HUES6 (cell line): ENCODE measurements around the gene PEX14.

Experiments used
- H3K27ac ChIP-seq: 2 replicates; pipeline ENCODE4 v1.7.0; 2013; ENCODE audit warnings: low read depth, mild to moderate bottlenecking, low read length, inconsistent platforms
- H3K27me3 ChIP-seq: 2 replicates; pipeline ENCODE4 v1.6.1; 2013; ENCODE audit warnings: low read length; ENCODE audit not compliant: control insufficient read depth, insufficient read depth
- H3K36me3 ChIP-seq: 2 replicates; pipeline ENCODE4 v1.6.1; 2013; ENCODE audit warnings: low read length; ENCODE audit not compliant: control insufficient read depth, insufficient read depth
- H3K4me1 ChIP-seq: 2 replicates; pipeline ENCODE4 v1.6.1; 2013; ENCODE audit warnings: low read length; ENCODE audit not compliant: control insufficient read depth, insufficient read depth
- H3K4me3 ChIP-seq: 2 replicates; pipeline ENCODE4 v1.5.1; 2013; ENCODE audit warnings: low read depth, low read length
- H3K9ac ChIP-seq: one replicate; pipeline ENCODE4 v1.6.1; 2013; ENCODE audit warnings: mild to moderate bottlenecking, low read length
- H3K9me3 ChIP-seq: 2 replicates; pipeline ENCODE4 v1.6.1; 2013; ENCODE audit warnings: low read depth, low read length; ENCODE audit not compliant: control insufficient read depth, insufficient read depth

The PEX14 gene

DNA sequence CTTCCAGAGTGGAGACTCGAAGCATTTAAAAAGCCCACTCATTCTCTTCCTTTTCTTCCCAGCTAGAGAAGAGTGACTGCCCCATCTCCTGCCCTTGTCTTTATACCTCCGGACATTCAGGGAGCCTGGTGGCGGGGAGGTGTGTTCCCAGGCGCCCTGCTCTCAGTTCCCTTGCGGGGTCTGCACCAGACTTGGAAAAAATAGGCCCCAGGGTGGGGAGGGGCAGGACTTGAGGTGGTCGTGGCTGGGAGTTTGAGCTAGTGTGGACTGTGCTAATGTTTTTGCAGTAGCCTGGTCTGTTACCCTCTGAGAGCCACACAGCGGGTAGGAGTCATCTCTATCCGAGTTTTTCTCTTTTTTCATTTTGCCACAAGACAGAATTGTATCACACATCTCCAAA lies 139.1 kb downstream of the PEX14 start:
- Histone ChIP-seq H3K9me3 (no peaks in the 10 kb centered on the region), H3K27me3 (no peaks in the 10 kb centered on the region), H3K27ac (no peak overlapping the region), H3K9ac (no peak overlapping the region), H3K36me3 (no peaks in the 10 kb centered on the region), H3K4me3 (no peak overlapping the region), H3K4me1 (peaks cover 11% of the 10 kb centered on the region; the same call in 1 of the 2 replicates)

DNA sequence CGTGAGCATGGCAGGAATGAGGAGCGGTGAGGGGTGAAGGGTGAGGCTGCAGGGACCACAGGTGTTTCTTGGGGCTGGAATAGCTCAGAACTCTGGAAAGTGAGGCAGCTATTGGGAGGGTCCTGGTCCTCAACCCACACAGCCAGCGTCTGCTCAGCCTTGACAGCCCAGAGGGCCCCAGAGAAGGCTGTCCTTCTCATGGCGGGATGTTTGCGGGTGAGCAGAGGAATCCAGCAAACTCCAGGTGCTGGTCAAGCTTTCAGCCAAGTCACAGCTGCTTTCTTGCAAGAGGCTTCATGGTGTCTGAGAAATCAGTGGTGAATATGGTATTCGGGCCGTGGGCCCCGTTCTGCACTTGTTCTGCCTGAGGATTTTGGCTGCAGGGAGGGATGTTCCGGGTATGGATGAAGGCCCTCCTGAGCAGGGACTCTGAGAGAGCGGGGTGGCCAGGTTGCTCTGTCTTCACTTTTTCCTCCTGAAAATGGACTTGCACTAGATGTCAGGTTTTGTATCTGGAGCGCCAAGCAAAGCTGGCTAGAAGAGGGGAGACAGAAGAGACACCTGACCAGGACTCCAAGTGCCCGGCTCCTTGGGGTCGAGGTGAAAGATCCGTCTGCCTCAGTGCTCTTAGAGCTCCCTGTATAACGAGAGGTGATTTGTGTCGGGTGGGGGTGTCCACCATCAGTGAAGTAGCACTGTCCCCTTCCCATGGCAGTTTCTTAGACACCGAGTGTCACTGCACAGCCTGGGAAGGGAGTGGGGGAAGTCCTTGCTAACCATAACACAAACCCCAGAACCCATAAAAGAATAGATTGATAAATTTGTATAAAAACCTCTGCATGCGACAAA lies 139.9 kb downstream of the PEX14 start:
- H3K36me3 ChIP-seq = no peaks in the 10 kb centered on the region
- H3K27me3 ChIP-seq = no peaks in the 10 kb centered on the region
- H3K27ac ChIP-seq = no peak overlapping the region
- H3K4me1 ChIP-seq = peaks cover 11% of the 10 kb centered on the region; the same call in 1 of the 2 replicates
- no peaks in the 10 kb centered on the region for H3K9me3 ChIP-seq
- H3K4me3 ChIP-seq = no peak overlapping the region
- no peak overlapping the region for H3K9ac ChIP-seq

DNA sequence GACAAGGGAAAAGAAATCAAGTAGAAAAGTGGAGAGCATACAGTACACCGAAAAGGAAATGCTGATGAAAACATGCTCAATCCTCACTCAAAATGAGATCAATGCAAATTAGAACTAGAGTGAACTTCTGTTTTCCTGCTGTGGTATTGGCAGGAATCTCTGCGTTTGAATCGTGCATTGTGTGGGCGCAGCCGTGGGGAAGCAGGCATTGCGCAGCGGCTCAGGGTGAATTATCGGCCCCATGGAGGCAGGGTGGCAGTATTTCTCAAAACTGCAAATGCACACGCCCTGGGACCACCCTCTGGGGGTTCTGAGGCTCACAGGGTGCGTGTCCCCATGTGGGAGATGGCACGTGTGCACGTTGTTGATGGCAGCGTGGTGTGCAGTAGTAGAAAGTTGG lies 140.6 kb downstream of the PEX14 start:
- Histone ChIP-seq H3K9ac (no peak overlapping the region), H3K9me3 (no peaks in the 10 kb centered on the region), H3K4me3 (no peak overlapping the region), H3K27me3 (no peaks in the 10 kb centered on the region), H3K36me3 (no peaks in the 10 kb centered on the region), H3K27ac (no peak overlapping the region), H3K4me1 (peaks cover 11% of the 10 kb centered on the region; the same call in 1 of the 2 replicates)

DNA sequence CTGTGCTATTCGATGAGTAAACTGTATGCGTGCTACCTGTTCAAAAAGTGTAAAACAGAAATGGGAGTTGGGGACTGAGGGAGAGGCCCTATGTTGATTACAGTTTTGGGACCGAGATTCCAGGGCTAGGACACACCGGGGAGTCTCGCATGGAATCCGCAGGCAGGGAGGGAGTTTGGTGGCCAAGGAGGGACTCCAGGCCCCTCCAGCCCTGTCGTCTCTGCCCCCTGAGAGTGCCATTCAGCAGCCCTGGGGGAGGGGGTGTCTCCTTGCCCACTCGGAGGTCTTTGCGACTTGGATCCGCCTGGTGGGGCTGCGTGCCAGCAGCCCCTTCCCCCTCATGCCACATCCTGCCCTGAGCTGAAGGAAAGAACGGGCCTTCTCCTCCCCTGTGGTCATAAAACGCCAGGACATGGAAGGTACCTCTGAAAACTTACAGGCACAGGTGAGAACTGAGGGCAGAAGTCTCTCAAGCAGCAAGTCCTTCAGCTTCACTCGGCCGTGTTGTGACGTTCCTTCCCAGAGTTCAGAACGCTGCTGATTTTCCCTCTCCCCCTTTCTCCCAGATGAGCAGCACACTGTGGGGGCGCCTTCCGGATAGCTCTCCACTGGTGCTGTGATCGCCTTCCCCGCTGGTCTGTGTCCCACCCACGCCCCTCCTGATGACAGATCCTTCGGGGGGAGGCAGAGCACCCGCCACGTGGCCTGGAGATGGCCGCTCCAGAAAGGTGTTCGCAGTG lies 141.4 kb downstream of the PEX14 start:
- H3K27me3 ChIP-seq = no peaks in the 10 kb centered on the region
- no peak overlapping the region for H3K27ac ChIP-seq
- no peak overlapping the region for H3K9ac ChIP-seq
- no peak overlapping the region for H3K4me3 ChIP-seq
- no peaks in the 10 kb centered on the region for H3K36me3 ChIP-seq
- peaks cover 11% of the 10 kb centered on the region; the same call in 1 of the 2 replicates for H3K4me1 ChIP-seq
- no peaks in the 10 kb centered on the region for H3K9me3 ChIP-seq

DNA sequence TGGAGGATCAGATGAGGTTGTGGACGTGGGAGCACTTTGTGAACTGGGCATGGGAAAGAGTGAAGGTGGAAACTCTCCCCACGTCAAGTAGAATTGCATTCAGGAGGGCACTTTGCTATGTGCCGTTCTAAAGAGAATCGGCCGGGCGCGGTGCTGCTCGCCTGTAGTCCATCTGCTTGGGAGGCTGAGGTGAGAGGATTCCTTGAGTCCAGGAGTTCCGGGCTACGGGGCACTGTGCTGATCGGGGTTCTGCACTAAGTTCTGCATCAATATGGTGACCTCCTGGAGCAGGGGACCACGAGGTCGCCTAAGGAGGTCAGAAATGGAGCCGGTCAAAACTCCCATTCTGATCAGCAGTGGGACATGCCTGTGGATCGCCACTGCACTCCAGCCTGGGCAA lies 141.9 kb downstream of the PEX14 start:
- no peaks in the 10 kb centered on the region for H3K27me3 ChIP-seq
- H3K4me1 ChIP-seq = peaks cover 11% of the 10 kb centered on the region; the same call in 1 of the 2 replicates
- no peak overlapping the region for H3K4me3 ChIP-seq
- H3K36me3 ChIP-seq = no peaks in the 10 kb centered on the region
- no peaks in the 10 kb centered on the region for H3K9me3 ChIP-seq
- no peak overlapping the region for H3K27ac ChIP-seq
- no peak overlapping the region for H3K9ac ChIP-seq

DNA sequence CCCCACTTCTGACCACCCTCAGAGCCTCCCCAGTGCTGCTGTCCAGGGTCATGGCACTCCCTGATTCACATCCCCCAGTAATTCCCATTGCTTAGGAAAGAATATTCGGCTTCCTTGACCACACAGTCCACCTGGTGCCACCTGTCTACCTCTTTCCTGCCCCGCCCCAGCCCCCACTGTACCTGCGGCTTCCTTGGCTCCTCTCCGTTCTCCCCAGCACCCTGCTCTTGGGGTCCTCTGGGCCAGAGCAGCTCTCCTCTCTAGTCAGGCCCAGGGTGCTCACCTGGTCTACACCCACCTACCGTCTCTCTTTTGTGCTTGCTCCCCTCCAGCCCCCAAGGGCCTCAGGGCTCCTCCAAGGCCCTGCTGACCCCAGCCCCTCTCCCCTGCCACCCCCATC lies 142.6 kb downstream of the PEX14 start:
- Histone ChIP-seq H3K36me3 (no peaks in the 10 kb centered on the region), H3K4me1 (peaks cover 11% of the 10 kb centered on the region; the same call in 1 of the 2 replicates), H3K27me3 (no peaks in the 10 kb centered on the region), H3K9me3 (no peaks in the 10 kb centered on the region), H3K4me3 (no peak overlapping the region), H3K27ac (no peak overlapping the region), H3K9ac (no peak overlapping the region)

DNA sequence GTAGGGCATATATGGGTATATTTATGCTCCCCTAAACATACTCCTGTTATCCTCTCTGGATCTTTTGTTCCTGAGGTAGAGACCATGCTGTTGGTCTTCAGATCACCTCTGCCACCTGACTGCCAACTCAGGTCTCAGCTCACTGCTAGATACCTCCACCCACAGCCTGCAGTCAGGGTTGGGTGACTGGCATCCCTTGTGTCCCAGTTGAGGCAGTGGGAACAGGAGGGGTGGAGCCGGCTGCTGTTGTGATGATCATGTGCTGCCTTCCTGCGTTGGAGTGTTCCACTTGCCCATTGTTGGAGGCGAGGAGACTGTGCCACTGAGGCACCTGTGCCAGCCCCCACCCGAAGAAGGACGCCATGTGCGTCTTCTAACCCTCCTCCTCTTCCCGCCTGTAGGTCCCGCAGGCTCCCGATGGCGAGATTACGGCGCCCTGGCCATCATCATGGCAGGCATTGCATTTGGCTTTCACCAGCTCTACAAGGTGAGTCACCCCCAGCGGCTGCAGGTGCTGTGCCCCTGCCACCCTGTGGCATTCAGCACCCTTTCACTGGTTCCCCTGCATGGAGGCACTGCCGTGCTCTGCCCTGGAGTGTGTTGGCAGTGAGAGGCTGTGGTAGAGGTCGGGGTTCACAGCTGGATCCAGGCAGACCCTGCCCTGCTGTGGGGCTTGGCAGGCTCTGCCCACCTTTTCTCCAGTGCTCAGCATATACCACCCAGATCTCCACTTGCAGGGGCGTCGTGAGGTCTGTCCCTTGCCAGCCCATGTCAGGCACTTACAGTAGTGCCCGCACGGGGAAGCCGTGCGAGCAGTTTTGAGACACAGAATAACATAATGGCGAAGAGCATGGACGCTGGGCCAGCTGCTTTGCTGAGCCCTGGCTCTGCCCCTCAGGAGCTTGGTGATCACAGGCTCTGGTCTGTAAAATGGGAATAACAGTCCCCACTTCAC lies 143.5 kb downstream of the PEX14 start:
- Histone ChIP-seq H3K4me3 (no peak overlapping the region), H3K27ac (no peak overlapping the region), H3K9me3 (no peaks in the 10 kb centered on the region), H3K36me3 (no peaks in the 10 kb centered on the region), H3K27me3 (no peaks in the 10 kb centered on the region), H3K9ac (no peak overlapping the region), H3K4me1 (peaks cover 11% of the 10 kb centered on the region; the same call in 1 of the 2 replicates)

DNA sequence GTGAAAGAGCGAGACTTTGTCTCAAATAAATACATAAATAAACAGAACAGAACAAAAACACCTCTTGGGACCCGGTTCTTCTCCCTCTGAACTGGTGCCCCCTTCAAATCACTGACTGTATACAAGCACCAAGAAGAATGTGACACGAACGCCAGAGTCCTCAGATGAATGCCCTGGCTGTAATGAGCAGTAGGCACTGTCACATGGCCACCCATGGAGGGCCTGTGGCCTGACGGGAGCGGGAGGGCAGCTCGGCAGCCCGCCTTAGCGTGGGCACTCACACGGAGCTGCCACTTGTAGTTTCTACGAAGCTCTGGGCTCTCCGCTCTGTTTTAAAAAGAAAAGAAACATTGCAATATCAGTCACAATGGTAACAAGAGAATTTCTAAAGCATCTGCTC lies 146.0 kb downstream of the PEX14 start:
- no peaks in the 10 kb centered on the region for H3K27me3 ChIP-seq
- H3K27ac ChIP-seq = no peak overlapping the region
- H3K36me3 ChIP-seq = peaks cover 12% of the 10 kb centered on the region
- no peak overlapping the region for H3K9ac ChIP-seq
- H3K4me1 ChIP-seq = peaks cover 5% of the 10 kb centered on the region; the same call in 1 of the 2 replicates
- no peak overlapping the region for H3K4me3 ChIP-seq
- no peaks in the 10 kb centered on the region for H3K9me3 ChIP-seq

DNA sequence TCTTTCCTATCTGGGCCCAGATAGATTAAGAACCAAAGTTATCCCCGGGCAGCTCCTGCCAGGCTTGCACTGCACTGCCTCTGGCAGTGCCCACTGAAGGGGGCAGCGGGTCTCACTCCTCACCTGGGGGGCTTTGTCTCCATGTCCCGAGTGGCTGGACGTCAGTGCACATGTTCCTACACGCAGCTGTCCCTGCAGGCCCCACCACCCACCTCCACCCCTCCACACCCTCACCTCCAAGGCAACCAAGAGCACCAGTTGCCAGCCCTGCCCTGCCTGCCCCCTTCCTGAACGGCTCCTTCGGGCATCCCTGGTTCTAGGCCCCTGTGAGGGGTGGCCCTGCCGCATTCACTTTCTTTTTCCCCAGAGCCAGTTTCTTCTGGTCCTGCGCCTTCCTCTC lies 147.2 kb downstream of the PEX14 start:
- no peaks in the 10 kb centered on the region for H3K4me1 ChIP-seq
- no peaks in the 10 kb centered on the region for H3K9me3 ChIP-seq
- no peak overlapping the region for H3K9ac ChIP-seq
- H3K4me3 ChIP-seq = no peak overlapping the region
- no peak overlapping the region for H3K27ac ChIP-seq
- H3K27me3 ChIP-seq = no peaks in the 10 kb centered on the region
- peaks cover 14% of the 10 kb centered on the region for H3K36me3 ChIP-seq

DNA sequence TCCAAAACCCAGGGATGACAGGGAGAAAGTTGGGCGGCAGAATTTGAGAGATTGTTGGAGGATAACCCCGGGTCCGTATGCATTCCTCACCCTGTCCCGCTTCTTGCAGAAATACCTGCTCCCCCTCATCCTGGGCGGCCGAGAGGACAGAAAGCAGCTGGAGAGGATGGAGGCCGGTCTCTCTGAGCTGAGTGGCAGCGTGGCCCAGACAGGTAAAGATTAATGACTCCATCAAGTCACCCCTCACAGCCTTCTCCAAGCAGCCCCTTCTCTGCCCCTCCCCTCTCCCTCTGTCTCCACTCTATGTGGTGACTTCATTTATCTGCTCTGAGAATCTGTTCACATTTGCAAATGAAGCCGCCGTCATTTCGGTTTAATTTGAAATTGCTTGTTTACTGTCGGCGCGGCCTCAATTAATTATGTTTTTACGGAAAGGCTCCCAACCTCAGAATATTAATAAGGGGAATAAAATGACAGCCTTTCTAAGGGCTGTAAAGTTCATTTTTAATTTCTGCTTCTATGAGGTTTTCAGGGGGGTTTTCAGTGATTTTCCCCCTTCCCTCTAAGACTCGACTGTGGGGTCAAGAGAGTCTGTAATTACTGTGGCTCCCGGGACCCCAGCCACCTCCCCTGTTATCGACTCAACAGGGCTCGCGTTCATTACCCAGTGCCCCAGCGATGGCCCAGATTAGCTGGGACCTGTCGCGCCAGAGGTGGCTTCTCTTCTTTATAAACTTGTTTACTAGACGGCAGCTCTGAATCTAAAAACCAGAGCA lies 148.3 kb downstream of the PEX14 start:
- H3K4me3 ChIP-seq = no peak overlapping the region
- H3K9ac ChIP-seq = no peak overlapping the region
- no peaks in the 10 kb centered on the region for H3K4me1 ChIP-seq
- no peaks in the 10 kb centered on the region for H3K9me3 ChIP-seq
- no peaks in the 10 kb centered on the region for H3K27me3 ChIP-seq
- peaks cover 19% of the 10 kb centered on the region for H3K36me3 ChIP-seq
- no peak overlapping the region for H3K27ac ChIP-seq
